ENCODE measurements around the gene GRIP1.

DNA sequence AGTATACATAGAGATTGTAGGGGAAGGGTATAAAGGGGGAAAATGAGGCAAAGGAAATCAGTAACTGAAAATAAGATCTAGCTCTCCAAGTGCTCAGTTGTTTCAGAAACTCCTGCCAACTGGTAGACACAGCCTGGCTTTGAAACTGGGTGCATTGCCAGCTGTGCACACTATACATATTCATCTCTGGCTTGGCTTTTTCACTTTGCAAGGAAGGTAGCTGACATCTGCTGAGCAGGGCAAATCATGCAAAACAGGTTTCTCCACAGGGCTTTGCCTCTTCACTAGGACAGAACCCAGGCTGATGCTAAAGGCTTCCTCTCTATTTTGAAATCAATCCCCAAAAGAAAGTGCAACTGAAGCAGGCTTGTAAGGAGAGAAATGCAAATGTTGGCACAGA lies 275.1 kb downstream of the GRIP1 start:
- TF ChIP-seq, protein P1, sequence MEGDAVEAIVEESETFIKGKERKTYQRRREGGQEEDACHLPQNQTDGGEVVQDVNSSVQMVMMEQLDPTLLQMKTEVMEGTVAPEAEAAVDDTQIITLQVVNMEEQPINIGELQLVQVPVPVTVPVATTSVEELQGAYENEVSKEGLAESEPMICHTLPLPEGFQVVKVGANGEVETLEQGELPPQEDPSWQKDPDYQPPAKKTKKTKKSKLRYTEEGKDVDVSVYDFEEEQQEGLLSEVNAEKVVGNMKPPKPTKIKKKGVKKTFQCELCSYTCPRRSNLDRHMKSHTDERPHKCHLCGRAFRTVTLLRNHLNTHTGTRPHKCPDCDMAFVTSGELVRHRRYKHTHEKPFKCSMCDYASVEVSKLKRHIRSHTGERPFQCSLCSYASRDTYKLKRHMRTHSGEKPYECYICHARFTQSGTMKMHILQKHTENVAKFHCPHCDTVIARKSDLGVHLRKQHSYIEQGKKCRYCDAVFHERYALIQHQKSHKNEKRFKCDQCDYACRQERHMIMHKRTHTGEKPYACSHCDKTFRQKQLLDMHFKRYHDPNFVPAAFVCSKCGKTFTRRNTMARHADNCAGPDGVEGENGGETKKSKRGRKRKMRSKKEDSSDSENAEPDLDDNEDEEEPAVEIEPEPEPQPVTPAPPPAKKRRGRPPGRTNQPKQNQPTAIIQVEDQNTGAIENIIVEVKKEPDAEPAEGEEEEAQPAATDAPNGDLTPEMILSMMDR (IDR thresholded peaks at IDR 0.05; ENCODE audit: poor library complexity), result no peak
- no peak for TF ChIP-seq EZH2 (IDR thresholded peaks at IDR 0.05; ENCODE audit: borderline replicate concordance)
- TF ChIP-seq EZH2phosphoT487 (IDR thresholded peaks at IDR 0.05; ENCODE audit: low read depth, severe bottlenecking, unreplicated experiment), result no peak

Measured in hepatocyte (in vitro differentiated cells).